ENCODE data around the gene VCL.

- TF ChIP-seq GATA2 (IDR thresholded peaks at IDR 0.05; ENCODE audit: low read depth, low read length) (no peak), GATA3 (IDR thresholded peaks at IDR 0.05; ENCODE audit: low read depth, low read length) (no peak)
Measured at GRCh38 chr10:73965890-73966768, 31.8 kb upstream of the VCL start.

Data from SH-SY5Y (cell line).